Islet of Langerhans (tissue), 1 donor: Measurements from ENCODE around the gene WFDC10A.
"Not testable (repeated sequence)": the region's sequence is repeated elsewhere in the genome, so short reads cannot be mapped to it uniquely, and the experiment has no call there.

Experiments
- FAIRE-seq: peaks from one replicate; lab custom pipeline; 2011; peaks lifted over from hg19 to GRCh38; lab: Jason Lieb, UNC

The WFDC10A gene

GRCh38 chr20:45629496-45630100 lies at the start of gene WFDC10A:
TSS of gene WFDC10A (plus strand) at chr20:45629739. CDS start at chr20:45629814, 75 bp downstream.
- no peak for FAIRE-seq

GRCh38 chr20:45581702-45582101 lies 47.8 kb upstream of the WFDC10A start:
- no peak for FAIRE-seq

GRCh38 chr20:45583502-45583901 lies 46.0 kb upstream of the WFDC10A start:
- no peak for FAIRE-seq

- not testable (repeated sequence) for FAIRE-seq
These were observed 45.2 kb upstream of the WFDC10A start for GRCh38 chr20:45584294-45584693.

- not testable (repeated sequence) for FAIRE-seq
These were observed 43.6 kb upstream of the WFDC10A start for GRCh38 chr20:45585986-45586385.

- no peak for FAIRE-seq
These were observed 40.7 kb upstream of the WFDC10A start for GRCh38 chr20:45588800-45589199.

GRCh38 chr20:45589725-45590124 lies 39.8 kb upstream of the WFDC10A start:
- no peak for FAIRE-seq

- FAIRE-seq = no peak
These were observed 36.9 kb upstream of the WFDC10A start for GRCh38 chr20:45592574-45593189.

GRCh38 chr20:45593498-45593897 lies 36.0 kb upstream of the WFDC10A start:
- FAIRE-seq = no peak

GRCh38 chr20:45595235-45595634 lies 34.3 kb upstream of the WFDC10A start:
- FAIRE-seq = no peak

GRCh38 chr20:45607810-45608209 lies 21.7 kb upstream of the WFDC10A start:
- FAIRE-seq = no peak

GRCh38 chr20:45611054-45611453 lies 18.5 kb upstream of the WFDC10A start:
- no peak for FAIRE-seq

- FAIRE-seq = no peak
These were observed 17.2 kb upstream of the WFDC10A start for GRCh38 chr20:45612314-45612713.

GRCh38 chr20:45617591-45617990 lies 11.9 kb upstream of the WFDC10A start:
- no peak for FAIRE-seq

GRCh38 chr20:45621593-45621992 lies 7.9 kb upstream of the WFDC10A start:
- FAIRE-seq = no peak

- no peak for FAIRE-seq
These were observed 3.0 kb upstream of the WFDC10A start for GRCh38 chr20:45626540-45626939.

GRCh38 chr20:45630371-45630770 lies 832 bp downstream of the WFDC10A start:
- FAIRE-seq = no peak

GRCh38 chr20:45631184-45631583 lies 1.6 kb downstream of the WFDC10A start, which contains the start of gene WFDC9:
TSS of gene WFDC9 (minus strand) at chr20:45631284. CDS start at chr20:45610181, 21,103 bp downstream.
- no peak for FAIRE-seq

- FAIRE-seq = no peak
These were observed 7.0 kb downstream of the WFDC10A start for GRCh38 chr20:45636513-45636912.

GRCh38 chr20:45639687-45640086 lies 10.1 kb downstream of the WFDC10A start:
- no peak for FAIRE-seq

- FAIRE-seq = not testable (repeated sequence)
These were observed 11.5 kb downstream of the WFDC10A start for GRCh38 chr20:45641076-45641475.

GRCh38 chr20:45645869-45646268 lies 16.3 kb downstream of the WFDC10A start:
- FAIRE-seq = not testable (repeated sequence)

GRCh38 chr20:45646875-45647274 lies 17.3 kb downstream of the WFDC10A start:
- FAIRE-seq = no peak

- FAIRE-seq = no peak
These were observed 18.0 kb downstream of the WFDC10A start for GRCh38 chr20:45647441-45648050.
